Islet precursor cell (in vitro differentiated cells): Measurements from ENCODE around the gene PRPF39.

Experiments
- DNase-seq: peaks from one replicate; pipeline ENCODE4 v3.0.0-alpha.2; 2018

Gene PRPF39

DNA sequence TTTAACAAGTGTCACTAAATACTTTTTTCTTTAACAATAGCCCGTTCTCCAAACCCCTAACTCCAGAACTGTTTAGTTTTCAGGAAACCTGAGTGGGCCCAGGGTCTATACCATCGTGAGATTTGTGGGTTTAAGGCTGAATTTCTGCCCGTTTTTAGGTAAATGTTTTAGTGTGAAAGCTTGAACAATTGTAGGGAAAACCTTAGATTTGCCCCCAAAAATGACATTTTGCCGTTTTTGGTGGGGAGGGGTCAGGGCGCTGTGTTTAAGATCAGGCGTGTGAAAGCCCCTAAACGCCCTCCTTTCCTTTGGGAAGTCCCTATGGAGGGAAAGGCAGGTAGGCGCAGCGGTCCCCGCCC lies 320 bp upstream of the PRPF39 start:
- DNase-seq: no peak

DNA sequence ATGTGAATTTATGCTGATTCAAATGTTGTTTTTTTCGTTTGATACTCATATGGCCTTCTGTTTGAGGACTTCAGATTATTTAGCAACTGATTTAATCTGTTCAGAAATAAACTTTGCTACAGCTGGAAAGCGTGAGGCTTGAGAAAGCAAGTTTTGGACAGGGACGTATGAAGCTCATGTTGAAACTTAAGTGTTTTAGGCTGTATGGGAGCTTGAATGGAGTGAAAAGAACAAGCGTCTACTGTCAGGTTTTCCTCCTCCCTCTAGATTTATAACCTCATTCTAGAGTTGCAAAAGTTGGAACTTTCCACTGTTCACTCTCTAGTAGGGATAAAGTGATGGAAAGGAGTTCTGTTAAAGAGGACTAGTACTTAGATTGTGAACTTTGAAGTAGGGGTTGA lies 1.0 kb downstream of the PRPF39 start:
- DNase-seq: no peak

DNA sequence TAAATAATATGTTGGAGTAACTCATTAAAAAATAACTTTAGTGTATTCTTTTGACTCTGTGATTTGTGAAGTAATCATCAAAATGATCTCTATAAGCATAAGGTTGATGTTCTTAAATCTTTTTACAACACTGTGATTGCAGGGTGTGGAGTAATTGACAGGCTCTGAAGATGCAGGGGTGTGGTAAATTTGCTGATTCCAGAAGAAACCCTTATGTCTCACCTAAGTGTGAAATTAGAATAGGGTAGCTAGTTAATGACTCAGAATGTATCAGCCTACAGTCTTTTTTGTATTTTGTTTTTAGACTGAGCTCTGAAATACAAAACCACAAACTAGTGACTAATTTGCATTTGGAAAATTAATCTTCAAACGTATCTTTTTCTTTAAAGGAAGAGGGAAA lies 5.9 kb downstream of the PRPF39 start:
- no peak for DNase-seq

DNA sequence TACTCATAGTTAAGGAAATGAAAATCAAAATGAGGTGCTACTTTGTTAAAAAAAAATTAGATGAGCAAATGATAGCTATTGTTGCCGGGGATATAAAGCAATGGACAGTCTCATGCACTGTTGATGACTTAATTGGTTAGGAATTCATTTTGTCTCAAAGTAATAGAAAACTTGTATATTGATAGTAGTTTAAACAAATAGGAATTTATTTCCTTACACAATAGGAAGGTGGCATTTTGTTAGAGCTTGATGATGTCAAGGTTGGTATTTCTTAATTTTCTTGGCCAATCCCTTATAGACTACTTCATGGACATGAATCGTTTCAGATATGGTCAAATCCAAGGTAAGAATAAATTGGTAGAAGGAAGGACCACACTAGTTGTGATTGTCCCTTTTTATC lies 7.8 kb downstream of the PRPF39 start:
- no peak for DNase-seq

DNA sequence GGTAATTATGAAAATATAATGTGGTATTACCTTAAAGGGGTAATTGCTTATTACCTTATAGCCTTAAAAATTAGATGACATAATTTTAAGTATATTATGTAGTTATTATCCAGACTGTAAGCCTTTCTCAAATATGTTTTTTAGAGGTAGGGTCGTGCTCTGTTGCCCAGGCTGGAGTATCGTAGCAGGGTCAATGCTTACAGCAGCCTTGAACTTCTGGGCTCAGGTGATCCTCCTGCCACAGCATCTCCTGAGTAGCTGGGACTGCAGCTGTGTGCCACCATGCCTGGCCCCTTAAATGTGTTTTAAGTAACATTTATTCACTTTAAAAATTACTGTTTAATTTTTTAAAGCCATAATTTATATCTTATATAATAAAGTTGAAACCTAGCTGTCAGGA lies 10.4 kb downstream of the PRPF39 start:
- DNase-seq: no peak

DNA sequence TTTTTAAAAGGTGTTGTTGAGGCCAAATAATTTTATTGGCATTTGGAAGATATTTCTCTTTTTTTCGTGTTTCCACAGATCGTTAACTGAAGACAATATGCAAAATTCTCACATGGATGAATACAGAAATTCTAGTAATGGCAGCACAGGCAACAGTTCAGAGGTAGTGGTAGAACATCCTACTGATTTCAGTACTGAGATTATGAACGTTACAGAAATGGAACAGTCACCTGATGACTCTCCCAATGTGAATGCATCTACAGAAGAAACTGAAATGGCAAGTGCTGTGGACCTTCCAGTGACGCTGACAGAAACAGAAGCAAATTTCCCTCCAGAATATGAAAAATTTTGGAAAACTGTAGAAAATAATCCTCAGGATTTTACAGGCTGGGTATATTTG lies 11.2 kb downstream of the PRPF39 start:
- DNase-seq: no peak

DNA sequence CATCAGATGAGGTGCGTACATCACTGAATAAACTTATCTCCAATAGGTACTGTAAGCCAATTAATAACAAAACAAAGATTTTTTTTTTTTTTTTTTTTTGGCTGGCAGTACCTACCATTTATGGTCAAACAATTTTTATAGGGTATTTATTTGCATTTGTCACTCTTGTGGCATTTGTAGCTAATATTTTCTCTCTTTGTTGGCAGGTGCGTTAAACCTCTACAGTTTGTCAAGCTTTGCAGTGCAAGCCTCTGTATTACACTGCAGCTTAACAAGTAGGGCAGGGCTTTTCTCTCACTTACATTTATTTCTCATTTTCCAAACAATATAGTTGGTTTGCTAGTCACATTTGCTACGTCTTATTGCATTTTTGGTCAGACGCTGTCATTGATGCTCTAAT lies 12.3 kb downstream of the PRPF39 start:
- no peak for DNase-seq

DNA sequence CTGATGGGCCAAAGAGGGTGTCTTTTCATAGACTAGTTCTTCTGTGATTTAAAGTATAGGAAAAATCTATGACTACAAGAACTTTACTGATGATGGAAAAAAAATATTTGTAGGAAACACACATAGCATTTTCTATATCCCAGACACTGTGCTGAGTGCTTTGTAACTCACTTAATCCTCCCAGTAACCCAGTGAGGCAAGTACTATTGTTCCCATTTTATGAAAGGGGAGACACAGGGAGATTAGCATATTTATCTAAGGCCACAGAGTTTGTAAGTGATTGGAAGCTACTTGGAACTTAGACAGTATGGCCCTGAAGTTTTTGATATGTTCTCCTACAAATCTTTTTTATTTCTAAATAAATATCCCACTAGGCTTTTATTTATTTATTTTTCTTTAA lies 19.9 kb downstream of the PRPF39 start:
- DNase-seq: no peak

DNA sequence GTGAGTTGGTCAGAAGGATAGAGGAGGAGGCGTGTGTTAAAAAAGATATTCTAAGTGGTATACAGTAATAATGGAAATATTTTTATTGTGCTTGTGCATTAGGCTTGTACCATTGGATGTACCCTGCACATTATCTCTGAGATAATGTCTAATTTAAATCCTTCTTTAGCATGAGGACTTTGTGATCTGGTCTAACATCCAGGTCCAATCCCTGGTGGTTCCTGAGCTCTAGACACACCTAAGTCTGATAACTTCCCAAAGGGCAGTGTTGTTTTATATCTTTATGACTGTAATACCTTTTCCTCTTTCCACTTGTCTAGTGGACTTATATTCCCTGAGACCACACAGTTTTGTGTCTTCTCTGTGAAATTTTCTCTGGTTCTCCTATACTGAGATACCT lies 20.6 kb downstream of the PRPF39 start:
- DNase-seq: no peak

DNA sequence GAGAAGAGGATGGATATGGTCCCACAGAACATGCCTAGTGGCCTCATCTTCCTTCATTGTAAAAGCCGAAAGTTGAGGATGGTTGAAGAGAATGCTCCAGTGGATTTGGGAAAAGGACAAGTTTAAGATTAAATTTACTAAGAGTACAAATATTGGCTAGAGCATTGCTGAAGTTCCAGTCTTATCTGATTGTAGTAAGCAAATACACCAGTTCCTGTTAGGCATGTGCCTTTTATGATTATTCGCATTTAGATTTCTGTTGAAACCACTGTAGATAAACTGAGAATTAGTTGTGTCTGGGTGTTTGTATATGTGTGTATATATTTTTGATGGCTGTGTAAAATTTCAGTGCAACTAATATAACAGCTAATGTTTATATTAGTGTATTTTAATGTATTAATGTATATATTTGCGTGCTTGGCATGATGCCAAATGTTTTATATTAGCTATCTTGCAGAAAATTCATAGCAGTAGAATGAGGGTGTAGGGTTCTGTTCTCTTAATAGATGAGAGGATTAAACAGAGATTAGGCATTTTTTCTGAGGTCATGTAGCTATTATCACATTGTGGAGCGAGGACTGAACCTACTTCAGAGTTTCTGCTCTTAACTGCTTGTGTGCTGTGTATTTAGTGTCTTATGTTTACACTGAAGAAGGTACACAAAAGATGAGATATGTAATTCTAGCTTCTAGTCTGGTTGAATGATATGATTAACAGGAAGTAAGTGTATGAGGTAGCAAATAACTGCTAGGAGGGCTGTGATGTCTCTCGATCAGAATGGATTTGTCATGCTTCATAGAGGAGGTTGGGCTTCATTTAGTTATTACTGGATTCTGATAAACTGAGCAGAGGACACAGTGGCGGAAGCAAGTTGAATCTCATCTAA lies 29.2 kb downstream of the PRPF39 start:
- DNase-seq: no peak

DNA sequence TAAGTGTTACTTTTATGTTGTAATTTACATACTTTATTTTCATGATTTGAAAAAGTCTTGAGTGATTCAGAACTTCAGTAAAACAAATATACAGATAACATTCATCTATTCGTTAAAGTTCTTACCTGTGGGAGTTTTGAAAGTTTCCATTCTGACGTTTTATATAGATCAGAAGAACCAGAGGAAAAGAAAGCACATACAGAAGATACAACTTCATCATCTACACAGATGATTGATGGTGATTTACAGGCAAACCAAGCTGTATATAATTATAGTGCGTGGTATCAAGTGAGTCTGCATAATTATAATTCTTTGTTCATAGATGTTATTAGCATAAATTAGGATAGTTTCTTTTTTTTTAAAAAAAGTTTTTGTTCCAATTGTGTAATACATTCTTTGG lies 30.4 kb downstream of the PRPF39 start:
- DNase-seq: no peak

DNA sequence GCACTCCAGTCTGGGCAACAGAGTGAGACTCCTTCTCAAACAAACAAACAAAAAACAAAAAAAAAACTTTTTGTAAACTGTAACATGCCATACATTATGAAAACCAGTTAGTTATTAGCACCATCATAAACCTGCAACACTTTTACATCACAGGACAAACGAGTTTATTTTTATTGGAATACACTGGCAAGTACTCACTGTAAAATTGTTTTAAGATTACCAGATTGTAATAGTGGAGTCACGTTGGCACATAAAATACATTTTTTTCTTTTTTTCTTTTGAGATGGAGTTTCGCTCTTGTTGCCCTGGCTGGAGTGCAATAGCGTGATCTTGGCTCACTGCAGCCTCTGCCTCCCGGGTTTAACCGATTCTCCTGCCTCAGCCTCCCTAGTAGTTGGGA lies 34.7 kb downstream of the PRPF39 start:
- no peak for DNase-seq

DNA sequence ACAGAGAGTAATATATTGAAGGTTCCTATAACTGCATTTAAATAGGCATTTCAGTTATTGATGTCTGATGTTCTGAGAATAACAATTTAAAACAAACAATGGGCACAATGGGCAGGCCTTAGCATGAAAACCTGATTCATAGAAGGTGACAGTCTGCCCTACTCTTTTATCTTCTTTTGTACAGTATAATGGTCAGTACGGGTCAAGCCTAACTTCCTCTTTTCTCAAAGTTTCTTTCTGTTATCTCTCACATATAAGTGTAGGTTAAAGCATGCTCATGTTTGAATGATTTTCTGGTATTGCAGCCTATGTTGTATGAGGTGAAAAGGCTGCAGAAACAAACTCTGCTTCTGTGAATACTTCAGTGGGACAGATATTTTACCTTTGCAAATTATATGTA lies 36.2 kb downstream of the PRPF39 start:
- DNase-seq: no peak

DNA sequence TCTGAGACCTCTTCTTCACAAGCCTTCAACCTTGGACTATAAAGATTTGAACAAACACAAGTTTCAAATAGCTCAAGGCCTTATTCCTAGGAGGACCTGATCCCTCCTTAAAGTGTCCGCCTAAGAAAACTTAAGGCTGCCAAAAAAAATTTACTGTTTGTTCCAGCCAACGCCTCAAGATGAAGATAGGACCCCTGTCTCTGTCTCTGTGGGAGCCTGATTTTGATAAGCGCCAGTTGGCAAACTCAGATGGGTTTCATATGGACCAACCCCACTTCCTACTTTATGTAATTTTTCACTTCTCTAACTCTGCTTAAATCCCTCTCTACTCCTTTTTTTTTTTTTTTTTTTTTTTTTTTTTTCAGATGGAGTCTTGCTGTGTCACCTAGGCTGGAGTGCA lies 39.4 kb downstream of the PRPF39 start:
- no peak for DNase-seq

DNA sequence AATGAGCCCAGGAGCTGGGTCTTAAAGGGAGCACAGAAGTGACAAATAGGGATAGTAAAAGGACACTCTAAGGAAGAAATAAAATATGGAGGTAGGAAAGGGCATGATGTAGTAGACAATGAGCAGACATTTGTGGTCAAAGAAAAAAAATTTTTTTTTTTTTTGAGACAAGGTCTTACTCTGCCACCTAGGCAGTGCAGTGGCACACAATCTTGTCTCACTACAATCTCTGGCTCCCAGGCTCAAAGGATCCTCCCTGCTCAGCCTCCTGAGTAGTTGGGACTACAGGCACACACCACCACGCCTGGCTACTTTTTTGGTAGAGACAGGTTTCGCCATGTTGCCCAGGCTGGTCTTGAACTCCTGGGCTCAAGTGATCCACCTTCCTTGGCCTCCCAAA lies 41.8 kb downstream of the PRPF39 start:
- no peak for DNase-seq

DNA sequence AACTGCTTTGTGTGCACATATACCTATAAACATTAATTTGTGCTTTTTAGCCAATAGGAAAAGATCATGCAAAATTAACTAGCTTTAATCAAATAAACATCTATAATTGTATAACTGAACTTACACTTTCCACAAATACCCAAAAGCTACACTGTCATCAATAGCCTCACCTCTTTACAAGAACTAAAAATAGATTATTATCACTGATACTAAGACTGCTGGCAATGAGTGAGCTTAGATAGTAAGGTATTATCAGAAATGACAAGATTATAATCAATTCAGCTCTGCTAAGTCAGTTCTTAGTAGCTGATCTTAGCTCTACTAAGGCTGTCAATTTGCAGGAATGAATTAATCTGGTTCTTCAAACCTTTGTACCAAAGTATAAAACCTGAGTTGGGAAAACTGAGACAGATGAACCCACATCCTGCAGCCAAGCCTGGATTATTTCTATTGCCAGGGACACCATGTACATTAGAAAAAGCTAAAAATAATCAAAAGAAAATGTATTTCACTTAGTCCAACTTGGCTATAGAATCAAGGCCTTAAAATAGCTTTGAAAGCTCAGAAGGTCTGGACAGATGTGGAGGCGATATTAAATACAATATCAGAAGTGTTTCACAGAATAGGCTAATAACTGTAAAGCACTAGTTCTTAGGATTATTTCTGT lies 45.2 kb downstream of the PRPF39 start:
- DNase-seq: no peak

DNA sequence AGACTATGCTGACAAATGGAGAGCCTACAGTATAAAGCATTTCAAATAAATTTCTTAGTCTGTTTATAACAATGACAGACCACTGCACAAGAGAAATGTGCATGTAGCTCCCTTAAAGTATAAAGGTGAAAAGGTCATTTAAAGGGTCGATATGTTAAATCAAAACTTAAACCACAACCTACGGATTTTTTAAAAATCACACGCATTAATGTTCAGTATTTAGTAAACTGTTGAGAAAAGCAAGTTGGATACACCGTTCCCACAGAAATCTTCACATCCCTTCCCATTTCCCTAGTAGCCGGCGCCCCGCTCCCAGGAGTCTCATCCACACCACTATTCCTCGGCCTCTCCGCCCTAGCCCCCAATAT lies 49.8 kb downstream of the PRPF39 start:
- DNase-seq: no peak

DNA sequence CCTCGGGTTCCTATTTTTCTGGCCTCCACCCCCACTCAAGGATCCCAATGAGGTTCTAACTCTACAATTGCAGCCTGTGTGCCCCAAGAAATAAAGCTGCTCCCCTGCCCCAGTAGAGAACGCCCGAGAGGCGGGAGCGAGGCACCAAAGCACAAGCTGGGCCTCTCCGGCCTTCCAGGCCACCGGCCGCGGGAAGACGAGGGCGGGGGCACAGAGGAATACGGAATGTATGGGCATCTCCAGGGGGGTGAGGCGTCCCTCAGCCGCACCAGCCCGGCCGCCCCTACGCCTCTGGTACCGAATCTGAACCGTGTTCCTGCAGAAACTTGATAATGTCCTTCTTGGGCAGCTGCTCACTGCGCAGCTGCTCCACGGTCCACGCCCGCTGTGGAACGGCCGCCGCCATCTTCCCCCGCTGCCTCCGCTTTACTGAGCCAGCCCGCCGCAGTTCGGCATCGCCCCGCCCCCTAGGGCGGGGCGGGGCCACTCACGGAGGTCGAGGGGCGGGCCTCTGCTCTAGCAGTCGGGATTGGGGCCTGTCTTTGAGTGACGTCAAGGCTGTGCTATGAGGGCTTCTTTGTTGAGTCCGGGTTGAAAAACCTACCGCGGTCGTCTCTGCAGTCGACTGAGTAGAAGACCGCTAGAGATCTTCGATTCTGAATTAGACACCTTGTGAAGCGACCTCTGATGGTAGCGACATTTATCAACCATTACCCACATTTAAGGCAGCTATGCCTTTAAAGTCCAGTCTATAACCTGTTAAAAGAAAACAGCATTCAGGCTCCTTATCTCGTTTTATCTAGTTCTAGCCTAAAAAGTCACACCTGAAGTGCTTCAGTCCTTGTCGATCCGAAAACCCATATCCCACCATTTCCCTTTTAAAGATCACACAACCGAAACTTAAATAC lies 50.4 kb downstream of the PRPF39 start, which contains the start of gene FKBP3:
Gene FKBP3 (minus strand): TSS at position 431 of the 908 bp plus-strand sequence. CDS start 25 bp downstream, at position 406.
- peak; percentile 99 for DNase-seq

DNA sequence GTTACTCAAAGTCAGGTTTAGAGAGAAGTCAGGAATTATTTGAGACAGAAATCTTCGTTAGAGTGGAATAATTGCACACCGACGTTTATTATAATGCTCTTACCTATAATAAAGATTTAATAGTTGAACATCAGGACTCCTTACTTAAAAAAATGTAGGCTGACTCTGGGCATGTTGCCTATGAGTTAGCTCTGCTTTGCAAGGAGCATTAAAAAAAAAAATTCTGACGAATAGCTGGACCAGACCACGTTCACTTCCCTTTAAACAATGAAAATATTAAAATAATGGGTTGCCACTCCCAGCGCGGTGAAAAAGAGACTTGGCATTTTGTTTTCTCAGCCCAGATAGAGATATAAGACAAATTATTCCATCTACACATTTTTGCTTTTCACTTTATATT lies 51.2 kb downstream of the PRPF39 start:
- no peak for DNase-seq

DNA sequence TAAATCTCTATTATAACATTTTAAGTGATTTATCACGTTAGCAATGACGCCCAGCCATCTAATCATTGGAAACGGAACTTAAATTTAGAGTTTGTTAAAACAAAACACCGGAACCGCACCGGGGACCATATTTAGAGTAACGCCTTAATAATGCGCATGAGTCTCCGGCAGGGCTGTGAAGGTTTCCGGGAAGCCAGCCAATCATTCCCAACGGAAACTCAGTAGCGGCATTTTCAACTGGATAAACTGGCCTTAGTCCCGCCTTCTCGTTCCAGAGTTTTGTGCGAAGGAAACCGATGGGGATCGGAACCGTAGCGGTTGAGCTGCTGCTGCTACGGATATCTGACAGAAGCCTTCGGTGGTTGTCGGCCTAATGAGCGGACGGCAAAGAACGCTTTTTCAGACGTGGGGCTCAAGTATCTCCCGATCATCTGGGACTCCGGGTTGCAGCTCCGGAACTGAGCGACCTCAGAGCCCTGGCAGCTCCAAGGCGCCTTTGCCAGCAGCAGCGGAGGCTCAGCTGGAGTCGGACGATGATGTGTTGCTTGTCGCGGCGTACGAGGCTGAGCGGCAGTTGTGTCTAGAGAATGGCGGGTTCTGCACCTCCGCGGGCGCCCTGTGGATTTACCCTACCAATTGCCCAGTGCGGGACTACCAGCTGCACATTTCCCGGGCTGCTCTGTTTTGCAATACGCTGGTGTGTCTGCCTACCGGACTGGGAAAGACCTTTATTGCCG lies 51.9 kb downstream of the PRPF39 start, which contains the start of gene FANCM:
Gene FANCM (plus strand): TSS at position 272 of the 737 bp plus-strand sequence. CDS start 102 bp downstream, at position 374.
- peak; percentile 96 for DNase-seq

DNA sequence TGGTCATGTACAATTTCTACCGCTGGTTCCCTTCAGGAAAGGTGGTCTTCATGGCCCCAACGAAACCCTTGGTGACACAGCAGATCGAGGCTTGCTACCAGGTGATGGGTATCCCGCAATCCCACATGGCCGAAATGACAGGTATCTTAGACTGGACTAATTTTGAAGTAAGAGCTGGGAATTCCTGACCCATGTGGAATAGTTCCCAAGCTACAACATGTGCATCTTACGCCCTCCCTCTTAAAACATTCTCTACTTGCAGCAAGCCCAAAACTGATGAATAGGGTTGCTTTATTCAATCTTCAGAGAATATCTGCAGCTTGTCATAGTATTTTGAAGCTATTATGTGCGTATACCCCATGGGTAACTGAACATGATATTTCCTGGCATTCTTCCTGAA lies 52.5 kb downstream of the PRPF39 start:
- DNase-seq: no peak

DNA sequence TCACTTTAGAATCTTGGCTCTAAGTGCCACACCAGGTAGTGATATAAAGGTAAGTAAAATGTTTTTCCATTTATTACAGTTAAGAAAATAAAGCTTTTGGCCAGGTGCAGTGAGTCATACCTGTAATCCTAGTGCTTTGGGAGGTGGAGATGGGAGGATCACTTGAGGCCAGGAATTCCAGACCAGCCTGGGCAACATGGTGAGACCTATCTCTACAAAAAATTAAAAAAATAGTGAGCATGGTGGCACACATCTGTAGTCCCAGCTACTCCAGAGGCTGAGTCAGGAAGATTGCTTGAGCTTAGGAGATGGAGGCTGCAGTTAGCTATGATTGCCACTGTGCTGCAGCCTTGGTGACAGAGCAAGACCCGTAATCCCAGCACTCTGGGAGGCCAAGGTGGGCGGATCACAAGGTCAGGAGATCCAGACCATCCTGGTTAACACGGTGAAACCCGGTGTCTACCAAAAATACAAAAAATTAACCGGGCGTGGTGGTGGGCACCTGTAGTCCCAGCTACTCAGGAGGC lies 56.8 kb downstream of the PRPF39 start:
- DNase-seq: no peak
